ENCODE measurements around the gene SPATA24. TPM values are rescaled to one million over a fixed set of nuclear protein-coding genes. Genes with fewer than 3 reads are reported as not detected.

SPATA24 gene
- total and polyA plus RNA-seq, 2 of the 13 experiments (the other 11 are each of a cell fraction or from before 2014, with no cell fraction given) = 6.0 to 11.1 TPM

DNA sequence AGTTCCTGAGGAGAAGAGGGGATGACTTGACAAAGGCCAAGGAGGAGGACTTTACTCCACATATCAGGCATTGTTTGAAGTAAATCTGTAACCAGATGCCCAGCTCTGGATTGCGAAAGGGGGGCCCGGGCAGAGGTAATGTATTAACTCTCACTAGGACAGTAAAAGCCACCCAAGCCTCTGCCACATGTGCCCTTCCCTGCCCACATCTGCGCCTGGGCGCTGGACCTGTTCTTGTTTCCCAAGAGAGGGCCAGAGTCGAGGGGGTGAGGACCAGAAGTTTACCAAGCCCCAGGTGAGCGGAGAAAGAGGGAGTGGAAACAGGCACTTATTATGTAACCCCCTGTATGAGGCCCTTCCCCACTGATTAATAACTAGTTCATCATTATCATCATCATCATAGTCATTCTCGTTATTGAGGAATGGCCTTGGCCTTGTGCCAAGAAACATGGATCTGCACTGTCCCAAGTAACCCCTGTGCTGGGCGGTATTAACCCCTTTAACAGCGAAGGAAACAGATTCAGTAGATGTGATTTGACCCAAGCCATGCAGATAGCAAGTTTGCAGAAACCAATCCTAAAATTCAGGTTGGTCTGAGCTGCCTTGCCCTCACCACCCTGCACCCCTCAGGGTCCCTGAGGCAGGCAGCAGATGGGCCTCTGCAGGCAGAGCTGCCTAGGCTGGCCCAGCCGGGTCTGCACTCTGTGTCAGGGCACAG, 20.5 kb downstream of the SPATA24 start, which contains the start of gene SLC23A1 (continued):
- TF ChIP-seq MIER3 (CRISPR knock-in tag; IDR thresholded peaks at IDR 0.05; ENCODE audit: borderline replicate concordance) (0 out of 2 replicates have a peak, but pooled peaks have one; percentile 12), CEBPB (IDR thresholded peaks at IDR 0.05; ENCODE audit: borderline replicate concordance, low read depth, low read length) (peak; percentile 94), ZNF788 (CRISPR knock-in tag; IDR thresholded peaks at IDR 0.05; ENCODE audit: borderline replicate concordance) (peak; percentile 17; the same call in 1 of the 2 replicates), ZNF761 (CRISPR knock-in tag; conservative IDR thresholded peaks at IDR 0.05) (no peak), TEAD3 (CRISPR knock-in tag; optimal IDR thresholded peaks at IDR 0.05; ENCODE audit: borderline replicate concordance) (peak; percentile 57), HDAC2 (CRISPR knock-in tag; IDR thresholded peaks at IDR 0.05) (peak; percentile 42; the same call in 1 of the 2 replicates), ZNF577 (CRISPR knock-in tag; IDR thresholded peaks at IDR 0.05; ENCODE audit: borderline replicate concordance, low read depth) (no peak), HNRNPL (IDR thresholded peaks at IDR 0.05; ENCODE audit: low read depth, low read length) (peak; percentile 88), SOX5 (CRISPR knock-in tag; IDR thresholded peaks at IDR 0.05; ENCODE audit: borderline replicate concordance) (peak; percentile 74), MYPOP (CRISPR knock-in tag; IDR thresholded peaks at IDR 0.05) (0 out of 2 replicates have a peak, but pooled peaks have one; percentile 40), GFI1 (CRISPR knock-in tag; IDR thresholded peaks at IDR 0.05; ENCODE audit: borderline replicate concordance) (0 out of 2 replicates have a peak, but pooled peaks have one; percentile 18), PHF5A (CRISPR knock-in tag; IDR thresholded peaks at IDR 0.05; ENCODE audit: low read depth, unreplicated experiment) (peak; percentile 29), PHF21A (CRISPR knock-in tag; IDR thresholded peaks at IDR 0.05) (peak; percentile 62; the same call in 1 of the 2 replicates), SP1 (IDR thresholded peaks at IDR 0.05) (no peak), SP1 (CRISPR knock-in tag; IDR thresholded peaks at IDR 0.05) (no peak), KMT2A (CRISPR knock-in tag; IDR thresholded peaks at IDR 0.05) (0 out of 2 replicates have a peak, but pooled peaks have one; percentile 40), ZNF580 (CRISPR knock-in tag; IDR thresholded peaks at IDR 0.05; ENCODE audit: borderline replicate concordance, low read depth) (0 out of 2 replicates have a peak, but pooled peaks have one; percentile 13)
- TF ChIP-seq, protein P1, sequence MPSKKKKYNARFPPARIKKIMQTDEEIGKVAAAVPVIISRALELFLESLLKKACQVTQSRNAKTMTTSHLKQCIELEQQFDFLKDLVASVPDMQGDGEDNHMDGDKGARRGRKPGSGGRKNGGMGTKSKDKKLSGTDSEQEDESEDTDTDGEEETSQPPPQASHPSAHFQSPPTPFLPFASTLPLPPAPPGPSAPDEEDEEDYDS (CRISPR knock-in tag; IDR thresholded peaks at IDR 0.05) = peak; percentile 21; the same call in 1 of the 2 replicates
- TF ChIP-seq, protein P2, sequence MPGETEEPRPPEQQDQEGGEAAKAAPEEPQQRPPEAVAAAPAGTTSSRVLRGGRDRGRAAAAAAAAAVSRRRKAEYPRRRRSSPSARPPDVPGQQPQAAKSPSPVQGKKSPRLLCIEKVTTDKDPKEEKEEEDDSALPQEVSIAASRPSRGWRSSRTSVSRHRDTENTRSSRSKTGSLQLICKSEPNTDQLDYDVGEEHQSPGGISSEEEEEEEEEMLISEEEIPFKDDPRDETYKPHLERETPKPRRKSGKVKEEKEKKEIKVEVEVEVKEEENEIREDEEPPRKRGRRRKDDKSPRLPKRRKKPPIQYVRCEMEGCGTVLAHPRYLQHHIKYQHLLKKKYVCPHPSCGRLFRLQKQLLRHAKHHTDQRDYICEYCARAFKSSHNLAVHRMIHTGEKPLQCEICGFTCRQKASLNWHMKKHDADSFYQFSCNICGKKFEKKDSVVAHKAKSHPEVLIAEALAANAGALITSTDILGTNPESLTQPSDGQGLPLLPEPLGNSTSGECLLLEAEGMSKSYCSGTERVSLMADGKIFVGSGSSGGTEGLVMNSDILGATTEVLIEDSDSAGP (CRISPR knock-in tag; IDR thresholded peaks at IDR 0.05; ENCODE audit: borderline replicate concordance) = peak; percentile 53; the same call in 1 of the 2 replicates
- TF ChIP-seq, protein P3, sequence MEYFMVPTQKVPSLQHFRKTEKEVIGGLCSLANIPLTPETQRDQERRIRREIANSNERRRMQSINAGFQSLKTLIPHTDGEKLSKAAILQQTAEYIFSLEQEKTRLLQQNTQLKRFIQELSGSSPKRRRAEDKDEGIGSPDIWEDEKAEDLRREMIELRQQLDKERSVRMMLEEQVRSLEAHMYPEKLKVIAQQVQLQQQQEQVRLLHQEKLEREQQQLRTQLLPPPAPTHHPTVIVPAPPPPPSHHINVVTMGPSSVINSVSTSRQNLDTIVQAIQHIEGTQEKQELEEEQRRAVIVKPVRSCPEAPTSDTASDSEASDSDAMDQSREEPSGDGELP (IDR thresholded peaks at IDR 0.05; ENCODE audit: borderline replicate concordance, low read depth) = peak; percentile 28; the same call in 1 of the 2 replicates
- TF ChIP-seq, protein P4, sequence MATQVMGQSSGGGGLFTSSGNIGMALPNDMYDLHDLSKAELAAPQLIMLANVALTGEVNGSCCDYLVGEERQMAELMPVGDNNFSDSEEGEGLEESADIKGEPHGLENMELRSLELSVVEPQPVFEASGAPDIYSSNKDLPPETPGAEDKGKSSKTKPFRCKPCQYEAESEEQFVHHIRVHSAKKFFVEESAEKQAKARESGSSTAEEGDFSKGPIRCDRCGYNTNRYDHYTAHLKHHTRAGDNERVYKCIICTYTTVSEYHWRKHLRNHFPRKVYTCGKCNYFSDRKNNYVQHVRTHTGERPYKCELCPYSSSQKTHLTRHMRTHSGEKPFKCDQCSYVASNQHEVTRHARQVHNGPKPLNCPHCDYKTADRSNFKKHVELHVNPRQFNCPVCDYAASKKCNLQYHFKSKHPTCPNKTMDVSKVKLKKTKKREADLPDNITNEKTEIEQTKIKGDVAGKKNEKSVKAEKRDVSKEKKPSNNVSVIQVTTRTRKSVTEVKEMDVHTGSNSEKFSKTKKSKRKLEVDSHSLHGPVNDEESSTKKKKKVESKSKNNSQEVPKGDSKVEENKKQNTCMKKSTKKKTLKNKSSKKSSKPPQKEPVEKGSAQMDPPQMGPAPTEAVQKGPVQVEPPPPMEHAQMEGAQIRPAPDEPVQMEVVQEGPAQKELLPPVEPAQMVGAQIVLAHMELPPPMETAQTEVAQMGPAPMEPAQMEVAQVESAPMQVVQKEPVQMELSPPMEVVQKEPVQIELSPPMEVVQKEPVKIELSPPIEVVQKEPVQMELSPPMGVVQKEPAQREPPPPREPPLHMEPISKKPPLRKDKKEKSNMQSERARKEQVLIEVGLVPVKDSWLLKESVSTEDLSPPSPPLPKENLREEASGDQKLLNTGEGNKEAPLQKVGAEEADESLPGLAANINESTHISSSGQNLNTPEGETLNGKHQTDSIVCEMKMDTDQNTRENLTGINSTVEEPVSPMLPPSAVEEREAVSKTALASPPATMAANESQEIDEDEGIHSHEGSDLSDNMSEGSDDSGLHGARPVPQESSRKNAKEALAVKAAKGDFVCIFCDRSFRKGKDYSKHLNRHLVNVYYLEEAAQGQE (IDR thresholded peaks at IDR 0.05; ENCODE audit: borderline replicate concordance in 1 of 2, low read depth in 1 of 2, low read length in 2 of 2) = no peak

Data from HepG2 (cell line).